RCC 7860 (cell line): ENCODE measurements around the gene TTC17.

Source experiments
- DNase-seq: peaks from one replicate; pipeline ENCODE4 v3.0.0-alpha.2; 2015; ENCODE audit warnings: low spot score
- FAIRE-seq: peaks from 2 replicates; lab custom pipeline; 2012; peaks lifted over from hg19 to GRCh38; lab: Jason Lieb, UNC

TTC17 gene

DNA sequence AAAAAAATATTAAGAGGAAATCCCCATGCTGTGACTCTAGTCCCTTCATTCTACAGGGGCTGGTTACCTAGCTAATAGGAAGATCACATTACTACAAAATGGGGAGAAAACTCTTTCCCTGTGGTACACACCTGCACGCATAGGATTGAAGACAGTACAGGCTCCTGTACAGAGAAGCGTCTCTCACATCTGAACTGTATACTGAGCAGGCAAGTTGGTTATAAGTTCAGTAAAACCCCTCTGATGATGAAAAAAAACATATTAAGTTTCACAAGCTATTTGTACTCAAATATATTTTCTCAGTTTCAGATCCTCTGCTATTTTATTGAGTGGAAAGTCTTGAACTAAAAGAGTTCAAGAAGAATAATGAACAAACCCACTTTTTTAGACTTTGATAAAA is 164.9 kb downstream of the TTC17 start:
- FAIRE-seq = no peak

DNA sequence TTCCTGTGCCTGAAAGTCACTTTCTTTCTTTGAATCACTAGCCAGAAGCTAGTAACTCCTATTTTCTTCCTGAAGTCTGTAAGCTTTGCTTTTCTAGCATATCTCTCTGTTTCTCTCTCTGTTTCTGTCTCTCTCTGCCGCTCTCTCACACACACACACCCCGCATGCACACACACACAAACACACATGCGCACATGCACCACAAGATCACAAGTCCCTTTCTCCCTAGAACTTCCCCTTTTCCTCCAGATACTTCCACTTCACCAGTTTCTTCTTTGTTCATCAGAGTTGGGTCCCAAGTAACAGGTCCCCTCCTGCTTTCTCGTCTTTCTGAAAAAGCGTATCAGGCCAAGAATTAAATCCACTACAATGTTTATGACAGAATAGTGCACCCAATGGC is 173.3 kb downstream of the TTC17 start:
- no peak for FAIRE-seq
- DNase-seq = no peak

More for the DNA sequence above, 164.9 kb downstream of the TTC17 start:
- no peak for DNase-seq

DNA sequence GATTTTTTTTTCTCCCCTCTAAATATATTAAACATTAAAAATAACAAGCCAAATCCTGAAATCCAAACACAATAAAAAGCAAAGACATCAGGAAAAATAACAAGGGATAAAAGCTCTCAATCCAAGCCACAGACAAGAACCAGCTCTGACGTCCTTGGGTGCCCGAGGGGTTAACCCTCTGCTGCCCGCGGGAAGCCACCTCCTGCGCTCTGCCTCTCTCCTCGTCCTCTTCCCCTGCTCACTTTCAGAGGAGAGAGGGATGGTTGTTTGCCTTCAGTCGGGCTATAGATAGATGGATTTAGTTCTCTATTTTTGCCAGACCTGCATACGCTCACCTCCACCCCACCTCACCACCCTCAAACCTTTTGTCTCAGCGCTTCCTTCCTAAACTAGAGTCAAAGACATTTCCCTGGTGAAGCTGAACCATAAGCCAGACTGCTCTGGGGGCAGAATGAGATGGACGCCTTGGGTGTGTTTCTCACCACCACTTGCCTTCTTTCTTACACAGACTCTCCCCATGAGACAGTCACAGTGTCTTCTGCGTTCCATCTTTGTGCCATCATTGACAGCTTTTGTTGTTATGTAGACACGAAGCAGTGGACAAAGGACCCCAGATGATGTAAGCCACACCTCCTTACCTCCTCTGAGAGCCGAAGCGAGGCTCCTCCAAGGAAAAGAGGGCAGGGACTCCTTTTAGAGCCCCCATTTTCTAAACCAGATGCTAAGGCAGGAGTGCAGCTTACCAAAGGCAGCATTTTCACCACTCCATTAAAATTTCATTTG is 179.3 kb downstream of the TTC17 start:
- FAIRE-seq (no peak), DNase-seq (no peak)

DNA sequence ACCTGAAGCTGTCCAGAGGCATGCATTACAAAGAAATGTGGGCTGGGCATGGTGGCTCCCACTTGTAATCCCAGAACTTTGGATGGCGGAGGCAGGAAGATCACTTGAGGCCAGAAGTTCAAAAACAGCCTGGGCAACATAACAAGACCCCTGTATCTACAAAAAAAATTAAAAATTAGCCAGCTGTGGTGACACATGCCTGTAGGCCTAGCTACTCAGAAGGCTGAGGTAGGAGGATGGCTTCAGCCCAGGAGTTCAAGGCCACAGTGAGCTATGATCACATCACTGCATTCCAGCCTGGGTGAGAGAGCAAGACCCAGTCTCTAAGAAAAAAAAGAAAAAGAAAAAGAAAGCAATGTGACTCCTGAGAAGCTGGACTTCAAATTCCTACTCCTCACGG is 183.3 kb downstream of the TTC17 start:
- FAIRE-seq (no peak), DNase-seq (no peak)

DNA sequence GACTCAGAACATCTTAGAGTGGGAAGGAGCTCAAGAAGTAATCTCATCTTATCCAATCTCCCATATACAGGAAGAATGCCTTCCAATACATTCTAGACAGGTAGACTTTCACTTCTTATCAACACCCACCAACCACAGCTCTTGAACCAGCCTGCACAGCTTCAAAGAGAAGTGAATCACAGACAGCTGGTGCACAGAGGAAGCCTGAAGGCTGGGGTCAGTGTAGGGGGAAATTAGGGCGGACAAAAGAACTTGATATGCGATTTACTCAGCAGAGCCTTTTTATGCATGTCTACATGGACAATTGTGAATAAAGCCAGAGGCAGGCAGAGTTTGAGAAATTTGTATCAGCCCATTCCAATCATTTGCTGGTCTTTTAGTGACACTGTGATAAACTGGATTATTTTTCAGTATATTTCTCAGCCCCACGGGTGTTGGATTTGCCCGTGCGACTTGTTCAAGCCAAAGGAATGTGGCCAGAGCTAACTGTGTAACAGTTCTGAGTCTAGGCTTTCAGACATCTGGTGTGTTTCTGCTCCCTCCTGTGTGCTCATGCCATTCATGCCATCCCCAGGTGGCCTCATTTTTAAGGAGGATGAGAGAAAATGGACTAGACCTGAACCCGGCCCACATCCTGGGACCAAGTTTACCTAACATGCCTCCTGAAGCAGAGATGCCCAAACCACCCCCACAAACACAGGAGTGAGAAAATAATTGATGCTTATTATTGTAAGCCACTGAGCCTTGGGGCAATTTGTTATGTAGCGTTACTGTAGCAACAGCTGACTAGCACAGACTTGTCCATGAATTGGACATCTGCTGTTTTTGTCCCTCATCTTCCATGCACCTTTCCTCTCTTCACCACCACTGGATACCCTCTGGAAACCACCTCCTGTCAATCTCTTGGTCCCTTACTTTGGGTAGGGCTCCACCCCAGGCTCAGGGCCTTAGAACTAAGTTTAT is 184.3 kb downstream of the TTC17 start:
- no peak for FAIRE-seq
- no peak for DNase-seq
